H1 (cell line): ENCODE results near the gene PLEKHG4. TPM values are rescaled to one million over a fixed set of nuclear protein-coding genes. Genes with fewer than 3 reads are reported as not detected.

Experiments
- JUND ChIP-seq: IDR thresholded peaks from 2 replicates; pipeline ENCODE4 v1.6.1; 2011; ENCODE audit warnings: mild to moderate bottlenecking, improper control_type of control experiment, low read length
- ZNF274 ChIP-seq: IDR thresholded peaks from 2 replicates; pipeline ENCODE4 v1.7.0; 2012; ENCODE audit warnings: low read length, borderline replicate concordance; ENCODE audit errors: extremely low read depth
- polyA plus RNA-seq, 7 experiments: library from polyadenylated mRNA; depleted of rRNA in 3 of 7; stranded (reverse) in 5 of 7; unstranded in 2 of 7; fragments of >200 nt in 5 of 7; fragments of 200-250 nt in 2 of 7; gene quantifications; 1 replicate in 5 of 7; 2 replicates in 1 of 7; 4 replicates in 1 of 7; pipeline versions ENCODE4 v1.2.1 to v1.2.3, GENCODE V29; 2011 to 2013; ENCODE audit warnings: missing spikeins in 2 of 7, mixed read lengths in 2 of 7
- total RNA-seq: library from RNA; stranded (reverse); fragmentation: NEBNext Ultra II Directional; extraction: Animal tissue kit (Norgen Biotek cat#: 25700); gene quantifications from 2 replicates; pipeline ENCODE4 v1.2.1, GENCODE V29; 2021

The PLEKHG4 gene
- total and polyA plus RNA-seq, 2 of the 8 experiments (the other 6 are each of a cell fraction or from before 2014, with no cell fraction given): 7.7 to 11.1 TPM

DNA sequence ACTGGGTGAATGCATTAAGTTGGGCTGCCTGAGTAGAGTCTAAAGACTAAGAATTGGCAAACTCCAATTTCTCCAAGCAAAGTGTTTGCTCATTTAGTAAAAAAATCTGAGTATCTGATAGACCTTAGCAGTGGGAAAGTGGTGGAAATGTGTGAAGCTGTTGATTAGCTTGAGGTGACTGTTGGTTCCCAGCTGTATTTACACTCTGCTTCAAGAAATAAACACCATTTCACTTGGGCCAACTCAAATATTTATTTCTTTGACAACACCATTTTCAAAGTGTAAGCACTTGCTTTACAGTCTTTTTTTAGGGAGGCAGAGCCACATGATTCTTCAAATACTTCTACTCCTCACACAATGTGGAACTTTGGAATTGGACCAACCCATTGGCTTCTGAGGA lies 38.5 kb downstream of the PLEKHG4 start (continued):
- TF ChIP-seq ZNF274: no peak
- TF ChIP-seq JUND: no peak
